SK-N-SH (cell line): ENCODE data around the gene CTCF. TPM values are rescaled to one million over a fixed set of nuclear protein-coding genes. Genes with fewer than 3 reads are reported as not detected.
"Not testable (repeated sequence)": the region's sequence is repeated elsewhere in the genome, so short reads cannot be mapped to it uniquely, and the experiment has no call there.

Experiments
- CTCF ChIA-PET: fragments of 300-600, 350-600 bp; formaldehyde crosslinking; extraction: SDS; loops from one replicate; lab custom pipeline; 2021; lab: Yijun Ruan, JAX
- POLR2A ChIA-PET: fragments of 350-600 bp; sonication (Branson Sonifier 250); formaldehyde crosslinking; extraction: SDS; loops from one replicate; lab custom pipeline; 2020; ENCODE audit warnings: antibody characterized with exemption, inconsistent platforms; lab: Yijun Ruan, JAX
- DNase-seq: peaks from one replicate; pipeline ENCODE4 v3.0.0; 2012
- H2AFZ ChIP-seq: fragments of 200-600 bp; sonication (generic); 2 replicates; pipeline ENCODE4 v1.8.1; 2016; ENCODE audit warnings: antibody characterized with exemption, mild to moderate bottlenecking, low read depth
- H3F3A ChIP-seq: fragments of 200-600 bp; sonication (generic); replicated peaks from 2 replicates; pipeline ENCODE3; 2016; ENCODE audit warnings: antibody characterized with exemption, mild to moderate bottlenecking; ENCODE audit not compliant: insufficient read depth
- H3K27ac ChIP-seq, 2 experiments: fragments of 200-500 bp in 1 of 2; fragments of 200-600 bp in 1 of 2; sonication (Bioruptor generic) in 1 of 2; sonication (generic), shearing (Covaris generic) in 1 of 2; 2 replicates each; pipeline versions ENCODE4 v1.5.1 to v1.6.1; 2014 to 2016; ENCODE audit warnings: low read depth in 2 of 2, inconsistent platforms in 1 of 2, low read length in 1 of 2, mild to moderate bottlenecking in 1 of 2, mixed read lengths in 1 of 2
- H3K27me3 ChIP-seq: fragments of 200-600 bp; sonication (generic), shearing (Covaris generic); 2 replicates; pipeline ENCODE4 v1.6.1; 2016; ENCODE audit warnings: mixed run types; ENCODE audit not compliant: insufficient read depth
- H3K36me3 ChIP-seq, 2 experiments: fragments of 200-500 bp in 1 of 2; fragments of 200-600 bp in 1 of 2; sonication (Bioruptor generic) in 1 of 2; sonication (generic) in 1 of 2; replicated peaks in 1 of 2; 2 replicates each; pipeline versions ENCODE3 to v1.5.1; 2014 to 2016; ENCODE audit warnings: low read length in 1 of 2, mild to moderate bottlenecking in 1 of 2; ENCODE audit not compliant: insufficient read depth in 2 of 2, control insufficient read depth in 1 of 2
- H3K4me1 ChIP-seq, 2 experiments: fragments of 200-500 bp in 1 of 2; fragments of 200-600 bp in 1 of 2; sonication (Bioruptor generic) in 1 of 2; sonication (generic), shearing (Covaris generic) in 1 of 2; 2 replicates each; pipeline versions ENCODE4 v1.5.1 to v1.6.1; 2014 to 2016; ENCODE audit warnings: low read depth in 1 of 2, low read length in 1 of 2, mixed run types in 1 of 2; ENCODE audit not compliant: insufficient read depth in 2 of 2, control insufficient read depth in 1 of 2
- H3K4me2 ChIP-seq: fragments of 200-600 bp; sonication (generic), shearing (Covaris generic); 2 replicates; pipeline ENCODE4 v1.6.1; 2017; ENCODE audit warnings: mixed run types
- H3K4me3 ChIP-seq, 2 experiments: fragments of 200-500 bp in 1 of 2; fragments of 200-600 bp in 1 of 2; sonication (Bioruptor generic) in 1 of 2; sonication (generic), shearing (Covaris generic) in 1 of 2; 2 replicates each; pipeline versions ENCODE4 v1.5.1 to v1.8.1; 2014 to 2016; ENCODE audit warnings: low read depth in 2 of 2, inconsistent platforms in 1 of 2, low read length in 1 of 2, mild to moderate bottlenecking in 1 of 2, mixed read lengths in 1 of 2, moderate library complexity in 1 of 2
- H3K79me2 ChIP-seq: fragments of 200-600 bp; sonication (generic); 2 replicates; pipeline ENCODE4 v1.8.1; 2017; ENCODE audit warnings: mild to moderate bottlenecking; ENCODE audit not compliant: insufficient read depth
- H3K9ac ChIP-seq: fragments of 200-600 bp; sonication (generic); 2 replicates; pipeline ENCODE4 v1.6.1; 2017; ENCODE audit warnings: mixed run types
- H3K9me2 ChIP-seq: fragments of 200-600 bp; sonication (generic); 2 replicates; pipeline ENCODE4 v1.6.1; 2017; ENCODE audit warnings: mixed run types
- H3K9me3 ChIP-seq: fragments of 200-600 bp; sonication (generic); 2 replicates; pipeline ENCODE4 v1.6.1; 2017; ENCODE audit warnings: mixed run types, mild to moderate bottlenecking, moderate library complexity
- H4K20me1 ChIP-seq: fragments of 200-600 bp; sonication (generic); 2 replicates; pipeline ENCODE4 v1.6.1; 2017; ENCODE audit warnings: mild to moderate bottlenecking, mixed run types; ENCODE audit not compliant: insufficient read depth
- EP300 ChIP-seq, 2 experiments: IDR thresholded peaks; 2 replicates each; pipeline versions ENCODE4 v1.4.0 to v1.6.1; 2012; ENCODE audit warnings: borderline replicate concordance in 1 of 2, low read depth in 1 of 2, low read length in 1 of 2
- EZH2phosphoT487 ChIP-seq: fragments of 200-600 bp; sonication (generic); IDR thresholded peaks from 2 replicates; pipeline ENCODE4 v1.6.1; 2017; ENCODE audit warnings: low read depth, mixed run types, mild to moderate bottlenecking, antibody characterized with exemption, moderate library complexity, borderline replicate concordance
- FOXM1 ChIP-seq: IDR thresholded peaks from 2 replicates; pipeline ENCODE4 v1.4.0; 2012; ENCODE audit warnings: low read depth, mild to moderate bottlenecking
- GATA2 ChIP-seq: sonication (generic); formaldehyde crosslinking; IDR thresholded peaks from 2 replicates; pipeline ENCODE4 v1.5.0; 2020; ENCODE audit warnings: mild to moderate bottlenecking, missing genetic modification reagents
- MEF2A ChIP-seq: IDR thresholded peaks from 2 replicates; pipeline ENCODE4 v1.4.0; 2012; ENCODE audit warnings: low read depth, borderline replicate concordance
- MXI1 ChIP-seq: IDR thresholded peaks from 2 replicates; pipeline ENCODE4 v1.6.1; 2012; ENCODE audit warnings: mild to moderate bottlenecking, low read depth, low read length, improper control_type of control experiment
- POLR2AphosphoS5 ChIP-seq: IDR thresholded peaks from 2 replicates; pipeline ENCODE4 v1.6.1; 2012; ENCODE audit warnings: low read depth, low read length
- RAD21 ChIP-seq: IDR thresholded peaks from 2 replicates; pipeline ENCODE4 v1.6.1; 2012; ENCODE audit warnings: mild to moderate bottlenecking, low read length
- SIN3A ChIP-seq: IDR thresholded peaks from 2 replicates; pipeline ENCODE4 v1.6.1; 2012; ENCODE audit warnings: low read depth, mild to moderate bottlenecking, low read length, moderate library complexity, borderline replicate concordance
- WGBS: methylation state at CpG from one replicate; pipeline ENCODE4 v1.1.6; 2017; ENCODE audit warnings: low lambda C conversion rate; 5-methylcytosine and 5-hydroxymethylcytosine counted together
- polyA plus RNA-seq, 3 experiments: library from polyadenylated mRNA; depleted of rRNA; stranded (reverse); fragments of >200 nt; gene quantifications; 2 replicates each; pipeline ENCODE4 v1.2.3, GENCODE V29; 2012
- TF ChIP-seq, protein P1 (sequence below): IDR thresholded peaks from 2 replicates; pipeline ENCODE4 v1.4.0; 2012; ENCODE audit warnings: low read depth, borderline replicate concordance

Gene CTCF
- polyA plus RNA-seq, 1 of the 3 experiments (the other 2 are of a cell fraction): 19.6 TPM

DNA sequence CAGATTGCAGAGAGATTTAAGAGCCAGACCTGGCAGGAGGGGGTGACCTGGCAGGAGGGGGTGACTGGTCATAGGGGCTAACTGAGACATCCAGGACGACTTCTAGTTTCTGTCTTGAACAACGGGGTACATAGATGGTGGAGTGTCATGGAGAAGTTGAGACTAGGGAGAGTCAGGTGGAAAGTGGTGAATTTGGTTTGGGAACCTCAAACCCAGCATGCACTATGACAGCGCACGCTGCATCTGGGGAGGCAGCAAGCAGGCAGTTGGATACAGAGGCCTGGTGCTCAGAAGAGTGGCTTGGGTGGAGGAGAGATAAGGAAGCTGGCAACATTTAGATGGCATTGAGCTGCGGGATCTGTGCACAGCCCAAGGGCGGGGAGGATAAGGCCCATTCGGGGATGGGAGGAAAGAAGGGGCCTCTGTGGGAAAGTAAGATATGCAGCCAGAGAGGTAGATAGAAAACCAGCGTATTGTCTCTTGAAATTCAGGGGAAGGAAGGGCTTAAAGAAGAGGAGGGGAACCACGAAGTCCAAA is 29.2 kb upstream of the CTCF start:
- Histone ChIP-seq H3K36me3 (peaks cover 0 to 4% of the 10 kb centered on the region in 2 experiments), H3K9me3 (no peaks in the 10 kb centered on the region), H3K27me3 (no peaks in the 10 kb centered on the region), H3K4me1 (peaks cover 12 to 20% of the 10 kb centered on the region in 2 experiments; a peak in 3 of 4 replicates), H3K4me2 (no peak overlapping the region), H3K79me2 (peaks cover 89% of the 10 kb centered on the region), H3K27ac (no peak overlapping the region), H3K4me3 (no peak overlapping the region), H4K20me1 (peaks cover 76% of the 10 kb centered on the region), H3K9me2 (no peaks in the 10 kb centered on the region), H3F3A (peaks cover 19% of the 10 kb centered on the region), H2AFZ (no peak overlapping the region), H3K9ac (no peak overlapping the region)
- 88% methylated on average over 9 of the region's 9 CpGs for WGBS
- no peak for TF ChIP-seq MEF2A
- peak; percentile 43; the same call in 1 of the 2 replicates for TF ChIP-seq MXI1
- no peak for TF ChIP-seq FOXM1
- no peak for TF ChIP-seq EP300 (IDR thresholded peaks at IDR 0.05; ENCODE audit: borderline replicate concordance in 1 of 2, low read depth in 1 of 2, low read length in 1 of 2)
- TF ChIP-seq, protein P1, sequence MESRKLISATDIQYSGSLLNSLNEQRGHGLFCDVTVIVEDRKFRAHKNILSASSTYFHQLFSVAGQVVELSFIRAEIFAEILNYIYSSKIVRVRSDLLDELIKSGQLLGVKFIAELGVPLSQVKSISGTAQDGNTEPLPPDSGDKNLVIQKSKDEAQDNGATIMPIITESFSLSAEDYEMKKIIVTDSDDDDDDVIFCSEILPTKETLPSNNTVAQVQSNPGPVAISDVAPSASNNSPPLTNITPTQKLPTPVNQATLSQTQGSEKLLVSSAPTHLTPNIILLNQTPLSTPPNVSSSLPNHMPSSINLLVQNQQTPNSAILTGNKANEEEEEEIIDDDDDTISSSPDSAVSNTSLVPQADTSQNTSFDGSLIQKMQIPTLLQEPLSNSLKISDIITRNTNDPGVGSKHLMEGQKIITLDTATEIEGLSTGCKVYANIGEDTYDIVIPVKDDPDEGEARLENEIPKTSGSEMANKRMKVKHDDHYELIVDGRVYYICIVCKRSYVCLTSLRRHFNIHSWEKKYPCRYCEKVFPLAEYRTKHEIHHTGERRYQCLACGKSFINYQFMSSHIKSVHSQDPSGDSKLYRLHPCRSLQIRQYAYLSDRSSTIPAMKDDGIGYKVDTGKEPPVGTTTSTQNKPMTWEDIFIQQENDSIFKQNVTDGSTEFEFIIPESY: no peak
- TF ChIP-seq SIN3A: no peak
- no peak for TF ChIP-seq EZH2phosphoT487
- TF ChIP-seq RAD21: no peak
- no peak for TF ChIP-seq POLR2AphosphoS5
- peak; percentile 11; the same call in 1 of the 2 replicates for TF ChIP-seq GATA2 (CRISPR knock-in tag)
- CTCF ChIA-PET: interaction anchor here (0.6 to 6.6 kb wide), 10 partner anchors 9 to 173 kb away, joined by 3 to 60 read pairs (median 4); partner anchors contain the start of genes CARMIL2, CTCF and PARD6A
- DNase-seq: peak; percentile 55
- POLR2A ChIA-PET: interaction anchor here (1.8 kb wide), 1 partner anchor 12 kb away, joined by 5 read pairs; no protein-coding TSS in a partner anchor

DNA sequence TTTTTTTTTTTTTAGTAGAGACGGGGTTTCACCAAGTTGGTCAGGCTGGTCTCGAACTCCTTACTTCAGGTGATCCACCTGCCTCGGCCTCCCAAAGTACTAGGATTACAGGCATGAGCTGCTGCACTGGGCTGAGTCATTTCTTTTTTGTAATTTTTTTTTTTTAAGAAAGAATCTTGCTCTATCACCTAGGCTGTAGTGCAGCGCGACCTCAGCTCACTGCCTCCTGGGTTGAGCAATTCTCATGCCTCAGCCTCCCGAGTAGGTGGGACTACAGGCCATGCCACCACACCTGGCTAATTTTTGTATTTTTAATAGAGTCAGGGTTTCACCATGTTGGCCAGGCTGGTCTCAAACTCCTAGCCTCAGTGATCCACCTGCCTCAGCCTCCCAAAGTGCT is 28.3 kb upstream of the CTCF start:
- WGBS: 93% methylated on average over 6 of the region's 6 CpGs
- POLR2A ChIA-PET: not testable (repeated sequence)

More for the DNA sequence above, 28.3 kb upstream of the CTCF start:
- H3K36me3 ChIP-seq, H3K27ac ChIP-seq, H3K9me3 ChIP-seq, H3K4me3 ChIP-seq, H3K9ac ChIP-seq, H2AFZ ChIP-seq, H3K9me2 ChIP-seq, H3K4me2 ChIP-seq, DNase-seq, H3K27me3 ChIP-seq: not testable (repeated sequence)
- Histone ChIP-seq H3F3A (peaks cover 19% of the 10 kb centered on the region), H4K20me1 (peaks cover 85% of the 10 kb centered on the region), H3K79me2 (peaks cover 97% of the 10 kb centered on the region), H3K4me1 (peaks cover 9 to 18% of the 10 kb centered on the region in 2 experiments; a peak in 2 of 4 replicates)
- CTCF ChIA-PET: interaction anchor here (2.3 to 6.6 kb wide), 4 partner anchors 12 to 111 kb away, joined by 10 to 60 read pairs (median 22); partner anchors contain the start of genes CARMIL2 and CTCF
